Right kidney (tissue), 1 donor: ENCODE results near the gene JPT2.

ENCODE experiments used
- DNase-seq: peaks from one replicate; pipeline ENCODE4 v3.0.0-alpha.2; 2016

The JPT2 gene

DNA sequence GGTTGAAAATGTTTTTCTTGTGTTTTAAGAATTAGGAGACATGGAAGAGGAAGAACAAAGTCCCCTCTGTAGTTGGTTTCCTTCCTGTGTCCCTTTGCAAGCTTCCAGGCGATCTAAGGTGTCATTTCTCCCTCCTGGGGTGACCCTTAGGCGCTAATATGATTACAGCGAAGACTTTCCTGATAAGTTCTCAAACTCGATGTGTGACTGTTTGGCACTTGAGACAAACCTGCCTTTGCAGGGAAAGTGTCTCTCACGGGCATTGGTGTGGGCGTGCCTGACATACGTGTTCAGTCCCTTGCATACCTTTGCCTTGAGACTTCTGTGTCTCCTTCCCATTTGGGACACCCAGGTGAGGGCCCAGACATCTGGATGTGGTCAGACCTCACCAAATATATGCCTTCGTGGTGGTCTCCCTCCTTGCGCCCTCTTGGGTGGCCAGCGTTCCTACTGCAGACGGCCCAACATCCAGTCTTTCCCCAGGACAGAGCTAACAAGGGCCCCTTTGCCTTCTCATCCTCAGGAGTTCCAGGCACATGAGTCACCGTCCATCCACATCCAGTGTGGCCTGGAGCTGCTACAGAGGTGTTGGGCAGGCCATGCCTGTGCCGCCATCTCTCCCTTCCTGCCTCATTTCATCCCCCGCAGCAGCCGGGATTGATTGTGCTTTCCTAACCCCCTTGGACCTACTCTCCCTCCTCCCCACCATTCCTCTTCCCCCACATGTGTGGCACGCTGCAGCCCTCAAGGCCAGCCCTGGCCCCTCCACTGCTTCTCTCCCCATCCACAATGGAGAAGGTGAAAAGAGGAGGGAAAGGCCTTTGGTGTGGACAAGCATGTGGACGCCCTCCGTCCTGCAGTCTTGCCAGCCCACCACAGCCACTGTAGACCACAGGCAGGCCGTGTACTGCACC is 3.1 kb upstream of the JPT2 start:
- no peak for DNase-seq

DNA sequence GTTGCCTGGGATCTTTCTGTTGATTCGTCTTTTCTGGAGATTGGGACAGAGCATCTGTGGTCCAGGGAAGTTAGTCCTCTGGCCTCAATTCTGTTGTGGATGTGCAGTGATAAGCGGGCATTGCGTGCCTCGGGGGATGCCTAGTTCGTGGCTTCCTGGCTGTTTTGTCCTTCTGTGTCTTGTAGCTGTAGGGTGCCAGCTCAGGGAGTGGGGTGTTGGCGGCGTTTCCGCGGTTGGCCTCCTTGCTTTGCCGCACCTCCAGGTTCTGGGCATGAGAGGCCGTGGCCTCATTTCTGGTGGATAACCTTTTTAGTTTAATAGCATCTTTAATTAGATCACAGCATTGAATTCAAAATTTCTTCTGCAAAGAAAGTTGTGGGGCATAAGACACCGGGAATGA is 1.4 kb upstream of the JPT2 start:
- DNase-seq = no peak

DNA sequence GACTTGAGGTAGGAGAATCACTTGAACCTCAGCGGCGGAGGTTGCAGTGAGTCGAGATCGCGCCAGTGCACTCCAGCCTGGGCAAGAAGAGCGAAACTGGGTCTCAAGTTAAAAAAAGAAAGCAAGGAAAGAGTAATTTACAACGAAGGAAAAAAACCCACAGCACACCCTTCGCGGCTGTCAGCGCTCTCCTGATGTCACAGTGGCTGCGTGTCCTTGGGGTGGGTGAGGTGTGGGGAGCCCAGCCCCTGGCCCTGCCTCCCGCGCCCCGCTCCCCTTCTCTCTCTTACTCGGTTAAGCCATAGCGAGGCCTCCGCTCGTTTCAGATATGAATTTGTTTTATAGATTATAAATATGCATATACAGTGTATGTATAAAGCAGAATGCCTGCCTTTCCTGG is 740 bp upstream of the JPT2 start:
- no peak for DNase-seq

DNA sequence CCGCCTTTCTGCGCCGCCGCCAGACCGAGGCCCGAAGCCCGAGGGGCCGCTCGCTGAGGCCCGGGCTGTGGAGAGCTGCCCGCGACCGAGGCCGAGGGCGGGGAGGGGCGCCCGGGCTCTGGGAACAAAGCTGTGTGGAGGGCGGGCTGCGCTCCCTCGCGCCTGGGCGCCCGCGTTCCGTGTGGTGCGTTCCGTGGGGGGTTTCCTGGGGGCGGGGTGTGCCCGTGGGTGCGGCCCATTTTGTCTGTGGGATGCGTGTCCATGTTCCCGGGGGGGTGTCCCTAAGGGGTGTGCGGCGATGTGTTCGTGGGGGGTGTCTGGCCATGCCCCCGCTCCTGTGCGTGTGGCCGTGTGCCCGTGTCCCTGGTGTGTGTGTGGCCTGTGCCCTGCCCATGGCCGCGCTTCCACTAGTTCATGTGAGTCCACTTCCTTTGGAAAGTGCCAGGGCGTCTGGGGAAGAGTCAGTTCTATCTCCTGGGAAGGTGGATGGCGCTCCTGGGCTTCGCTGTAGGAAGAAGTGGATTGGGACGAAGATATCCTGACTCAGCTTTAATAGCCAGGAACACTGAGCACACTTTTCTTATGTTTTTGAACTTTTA is 520 bp downstream of the JPT2 start:
- DNase-seq = peak; percentile 63

DNA sequence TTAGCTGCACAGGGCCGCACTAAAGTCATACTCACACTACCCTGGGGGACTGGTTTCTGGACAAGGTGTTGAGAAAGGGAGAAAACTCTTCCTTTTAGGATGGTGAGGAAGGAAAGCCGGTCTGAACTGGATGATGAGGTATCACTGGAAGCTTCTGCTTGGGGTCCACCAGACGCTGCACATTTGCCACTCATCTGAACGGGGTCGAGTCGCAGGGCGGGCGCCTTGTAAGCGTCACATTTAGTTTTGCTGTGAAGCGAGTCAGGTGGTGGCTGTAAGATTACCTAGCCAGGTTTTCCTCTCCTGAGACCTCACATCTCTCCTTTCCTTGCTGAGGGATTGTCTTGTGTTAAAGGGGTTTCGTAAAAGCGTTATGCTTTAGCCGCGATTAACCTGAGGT is 2.3 kb downstream of the JPT2 start:
- DNase-seq = no peak

DNA sequence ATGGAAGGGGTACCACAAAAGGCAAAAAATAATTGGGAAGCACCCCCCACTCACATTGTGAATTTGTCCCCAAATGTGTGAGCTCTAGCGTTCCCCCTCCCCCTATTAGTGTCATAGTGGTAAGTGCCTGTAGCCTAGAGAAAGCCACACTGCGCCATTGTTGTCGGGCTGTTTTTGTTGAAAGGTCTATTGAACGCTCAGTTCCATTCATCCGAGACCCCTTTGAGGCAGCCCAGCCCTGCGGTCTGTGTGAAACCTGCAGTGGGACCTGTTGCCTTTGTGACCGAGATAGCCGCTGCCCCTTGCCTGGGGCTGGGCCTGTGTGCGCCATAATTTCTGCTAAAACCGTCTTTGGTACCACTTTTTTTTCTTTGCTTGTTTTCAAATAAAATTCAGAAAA is 3.0 kb downstream of the JPT2 start:
- no peak for DNase-seq

DNA sequence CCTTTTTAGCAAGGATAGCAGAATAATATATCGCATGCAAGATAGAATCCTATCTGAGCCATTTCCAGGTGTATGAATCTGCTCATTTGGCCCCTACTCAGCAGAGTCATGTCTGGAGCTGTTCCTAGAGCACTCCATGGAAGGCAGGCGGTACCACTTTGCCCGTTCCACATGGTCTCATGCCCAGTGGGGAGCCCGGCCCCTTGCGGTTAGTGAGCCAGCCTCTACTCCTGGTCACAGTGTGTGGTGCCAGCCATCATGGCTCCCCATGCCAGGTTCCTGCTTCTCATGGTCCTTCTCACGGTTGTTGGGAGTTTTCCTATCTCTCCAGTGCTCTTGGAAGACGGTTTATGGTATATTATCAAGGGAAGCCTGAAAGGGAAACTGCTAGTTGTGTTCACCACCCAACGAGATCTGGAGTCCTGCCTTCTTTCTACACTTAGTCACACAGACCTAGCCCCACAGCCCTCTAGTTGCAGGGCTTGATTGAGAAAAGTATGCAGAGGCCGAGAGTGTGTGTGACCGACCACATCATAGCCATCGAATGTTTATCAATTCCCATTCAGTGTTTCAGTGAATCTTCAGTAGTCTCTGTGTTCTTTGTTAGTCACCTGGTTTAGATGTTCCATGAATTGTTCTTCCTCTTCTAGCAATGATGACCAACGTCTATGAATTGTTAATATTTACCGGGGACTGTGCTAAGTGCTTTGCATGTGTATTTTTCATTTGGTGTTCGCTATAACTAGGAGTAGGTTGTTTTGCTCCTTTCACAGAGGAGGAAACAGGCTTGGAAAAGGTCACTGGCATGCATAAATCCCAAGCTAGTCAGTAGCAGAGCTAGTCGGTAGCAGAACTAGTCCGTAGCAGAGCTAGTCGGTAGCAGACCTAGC is 9.6 kb downstream of the JPT2 start:
- no peak for DNase-seq

DNA sequence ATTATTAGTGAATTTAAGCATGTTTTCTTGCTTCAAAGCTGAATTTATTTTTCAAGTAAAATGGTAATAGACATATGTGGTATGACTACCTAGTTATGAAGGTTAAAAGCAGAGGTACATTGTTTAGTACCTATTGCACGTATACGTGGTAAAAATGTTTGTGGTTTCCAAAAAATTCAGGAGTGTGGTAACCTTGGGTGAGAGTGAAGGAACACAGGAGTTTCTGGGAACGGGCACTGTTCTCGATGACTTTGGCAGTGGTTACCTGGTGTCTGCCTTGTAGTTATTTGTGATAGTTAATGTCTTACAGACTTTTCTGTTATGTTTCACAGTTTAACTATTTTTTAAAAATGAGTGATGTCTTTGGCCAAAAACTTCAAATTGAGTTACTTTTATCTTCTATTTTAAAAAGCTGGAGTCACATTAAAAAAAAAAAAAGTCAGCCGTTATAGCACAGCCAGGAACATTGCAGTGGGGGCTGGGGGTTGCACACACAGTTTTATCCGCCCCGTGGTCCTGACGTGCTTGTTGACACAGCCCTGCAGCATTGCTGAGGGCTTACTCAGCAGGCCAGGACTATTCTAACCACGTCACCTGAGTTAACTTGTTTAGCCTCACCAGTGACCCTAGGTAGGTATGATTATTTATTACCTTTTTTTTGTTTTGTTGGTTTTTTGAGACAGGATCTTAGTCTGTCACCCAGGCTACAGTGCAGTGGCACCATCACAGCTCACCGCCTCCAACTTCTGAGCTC is 10.9 kb downstream of the JPT2 start:
- DNase-seq = no peak

DNA sequence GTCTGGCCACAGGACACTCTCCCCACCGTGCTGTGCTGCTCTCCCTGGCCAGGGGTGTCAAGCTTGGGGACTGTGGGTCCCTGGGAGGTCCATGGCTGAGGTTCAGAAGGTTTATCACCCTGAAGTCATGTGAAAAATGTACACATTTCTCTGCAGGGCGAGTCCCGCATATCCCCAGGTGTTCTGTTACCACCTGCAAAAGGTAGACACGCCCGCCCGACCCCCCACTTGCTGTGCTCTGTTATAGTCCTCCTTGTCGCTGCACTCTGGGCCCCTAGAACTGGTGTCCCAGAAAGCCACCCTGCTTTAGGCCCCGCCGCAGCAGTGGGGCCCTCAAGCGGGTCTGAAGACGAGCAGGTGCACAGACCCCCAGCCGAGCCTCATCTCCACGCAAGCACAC is 11.8 kb downstream of the JPT2 start:
- no peak for DNase-seq

DNA sequence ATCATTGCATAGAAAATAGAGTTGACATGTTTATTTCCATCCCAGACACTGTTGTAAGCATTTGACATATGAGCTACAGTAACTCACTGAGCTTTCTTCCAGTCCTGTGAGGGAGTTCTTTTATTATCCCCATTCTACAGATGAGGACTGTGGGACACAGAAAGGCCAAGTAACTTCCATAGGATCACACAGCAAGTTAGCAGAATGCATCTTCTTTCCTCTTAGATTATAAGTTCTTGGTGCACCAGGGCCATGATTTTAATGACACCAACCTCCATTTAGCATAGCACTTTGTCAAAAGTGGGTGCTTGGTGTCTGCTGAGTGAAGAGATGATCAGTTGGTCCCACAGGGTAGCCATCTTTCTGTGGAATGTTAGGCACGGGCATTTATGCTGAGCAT is 12.7 kb downstream of the JPT2 start:
- no peak for DNase-seq

DNA sequence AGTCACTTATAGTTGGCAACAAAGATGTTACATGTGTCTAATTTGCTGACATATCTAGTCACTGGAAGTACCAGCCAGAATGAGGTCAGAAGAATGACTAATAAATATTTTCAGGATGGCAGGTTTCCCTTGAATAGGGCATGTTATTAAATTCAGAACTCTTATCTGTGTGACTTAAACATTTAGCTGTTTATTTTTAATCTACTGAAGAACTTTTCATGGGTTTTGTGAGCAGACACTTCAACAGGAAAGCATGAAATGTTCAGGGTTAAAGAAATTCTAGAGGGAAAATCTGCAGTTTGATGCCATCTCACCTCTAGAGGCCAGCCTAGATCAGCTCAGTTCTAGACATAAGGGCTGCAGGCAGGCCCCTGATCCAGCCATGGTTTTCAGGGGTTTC is 13.2 kb downstream of the JPT2 start:
- DNase-seq = no peak

DNA sequence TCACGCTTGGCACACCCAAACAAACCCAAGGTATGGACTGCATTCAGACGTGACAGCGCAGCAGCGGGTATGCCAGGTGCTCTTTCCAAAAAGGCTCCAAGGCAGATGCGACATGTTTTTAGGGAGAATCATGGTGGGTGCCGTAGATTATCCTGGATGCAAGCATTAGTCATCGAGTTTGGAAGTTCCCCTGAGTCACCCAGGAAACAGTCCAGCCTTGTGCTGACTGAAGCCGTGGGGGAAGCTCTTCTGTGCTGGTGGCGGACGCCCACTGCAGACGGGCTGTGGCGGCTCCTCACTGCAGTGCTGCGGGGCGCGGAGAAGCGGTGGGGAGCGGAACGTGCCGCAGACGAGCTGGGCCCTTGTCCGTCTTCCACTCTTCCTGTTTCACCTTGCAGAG is 13.9 kb downstream of the JPT2 start:
- DNase-seq = no peak

DNA sequence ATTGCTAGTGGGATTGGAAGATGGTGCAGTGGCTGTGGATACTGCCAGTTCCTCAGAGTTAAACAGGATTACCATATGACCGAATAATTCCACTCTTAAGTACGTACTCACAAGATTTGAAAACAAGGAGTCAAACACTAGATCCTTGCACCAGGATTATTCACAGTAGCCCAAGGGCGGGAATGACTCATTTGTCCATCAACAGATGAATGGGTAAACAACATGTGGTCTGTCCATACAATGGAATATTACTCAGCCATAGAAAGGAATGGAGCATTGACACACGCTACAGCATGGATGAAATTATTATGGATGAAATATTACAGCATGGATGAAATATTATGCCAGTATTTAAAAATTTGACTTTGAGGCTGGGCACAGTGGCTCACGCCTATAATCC is 18.8 kb downstream of the JPT2 start:
- DNase-seq = no peak

DNA sequence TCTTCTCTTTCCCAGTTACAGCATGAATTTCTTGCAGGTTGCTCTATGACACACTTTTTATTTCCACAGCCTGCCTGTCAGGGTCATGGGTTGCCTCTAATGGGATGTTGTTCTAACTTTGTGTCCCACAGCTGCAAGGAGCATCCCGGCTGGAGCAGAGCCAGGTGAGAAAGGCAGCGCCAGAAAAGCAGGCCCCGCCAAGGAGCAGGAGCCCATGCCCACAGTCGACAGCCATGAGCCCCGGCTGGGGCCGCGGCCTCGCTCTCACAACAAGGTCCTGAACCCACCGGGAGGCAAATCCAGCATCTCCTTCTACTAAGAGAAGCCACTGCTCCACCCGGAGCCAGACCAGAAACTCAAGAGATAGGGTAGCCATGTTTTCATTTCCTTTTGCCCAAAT is 20.6 kb downstream of the JPT2 start:
- DNase-seq = no peak

DNA sequence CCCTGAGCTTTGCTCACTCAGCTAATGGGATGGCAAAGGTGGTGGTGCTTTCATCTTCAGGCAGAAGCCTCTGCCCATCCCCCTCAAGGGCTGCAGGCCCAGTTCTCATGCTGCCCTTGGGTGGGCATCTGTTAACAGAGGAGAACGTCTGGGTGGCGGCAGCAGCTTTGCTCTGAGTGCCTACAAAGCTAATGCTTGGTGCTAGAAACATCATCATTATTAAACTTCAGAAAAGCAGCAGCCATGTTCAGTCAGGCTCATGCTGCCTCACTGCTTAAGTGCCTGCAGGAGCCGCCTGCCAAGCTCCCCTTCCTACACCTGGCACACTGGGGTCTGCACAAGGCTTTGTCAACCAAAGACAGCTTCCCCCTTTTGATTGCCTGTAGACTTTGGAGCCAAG is 22.2 kb downstream of the JPT2 start:
- no peak for DNase-seq

DNA sequence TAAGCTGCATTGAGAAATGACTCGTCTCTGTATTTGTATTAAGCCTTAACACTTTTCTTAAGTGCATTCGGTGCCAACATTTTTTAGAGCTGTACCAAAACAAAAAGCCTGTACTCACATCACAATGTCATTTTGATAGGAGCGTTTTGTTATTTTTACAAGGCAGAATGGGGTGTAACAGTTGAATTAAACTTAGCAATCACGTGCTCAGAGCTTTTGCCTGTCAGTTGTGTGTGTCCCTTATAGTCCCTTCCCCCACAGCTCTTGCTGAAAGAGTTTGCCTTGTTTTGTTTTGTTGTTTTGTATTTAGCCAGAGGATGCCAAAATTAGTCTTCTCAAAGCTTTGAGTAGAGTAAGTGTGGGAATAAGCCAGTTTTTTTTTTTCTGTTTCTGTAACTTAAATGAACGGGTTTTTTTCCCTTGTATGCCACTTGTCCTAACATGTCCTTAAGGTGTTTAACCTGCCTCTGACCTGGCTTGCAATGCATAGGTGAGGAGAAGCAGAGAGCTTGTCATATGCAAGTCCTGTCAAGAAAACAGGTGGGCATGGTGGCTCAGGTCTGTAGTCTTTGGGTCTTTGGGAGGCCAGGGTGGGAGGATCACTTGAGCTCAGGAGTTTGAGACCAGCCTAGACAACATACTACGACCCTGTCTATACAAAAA is 23.3 kb downstream of the JPT2 start:
- DNase-seq = no peak

DNA sequence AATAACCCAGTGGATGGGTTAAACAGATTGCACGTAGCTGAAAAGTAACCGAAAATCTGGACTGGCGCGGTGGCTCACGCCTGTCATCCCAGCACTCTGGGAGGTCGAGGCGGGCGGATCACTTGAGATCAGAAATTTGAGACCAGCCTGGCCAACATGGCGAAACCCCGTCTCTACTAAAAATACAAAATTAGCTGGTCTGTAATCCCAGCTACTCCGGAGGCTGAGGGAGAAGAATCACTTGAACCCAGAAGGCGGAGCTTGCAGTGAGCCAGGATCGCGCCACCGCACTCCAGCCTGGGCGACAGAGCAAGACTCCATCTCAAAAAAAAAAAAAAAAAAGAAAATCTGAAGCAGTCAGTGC is 27.2 kb downstream of the JPT2 start:
- peak; percentile 49 for DNase-seq

DNA sequence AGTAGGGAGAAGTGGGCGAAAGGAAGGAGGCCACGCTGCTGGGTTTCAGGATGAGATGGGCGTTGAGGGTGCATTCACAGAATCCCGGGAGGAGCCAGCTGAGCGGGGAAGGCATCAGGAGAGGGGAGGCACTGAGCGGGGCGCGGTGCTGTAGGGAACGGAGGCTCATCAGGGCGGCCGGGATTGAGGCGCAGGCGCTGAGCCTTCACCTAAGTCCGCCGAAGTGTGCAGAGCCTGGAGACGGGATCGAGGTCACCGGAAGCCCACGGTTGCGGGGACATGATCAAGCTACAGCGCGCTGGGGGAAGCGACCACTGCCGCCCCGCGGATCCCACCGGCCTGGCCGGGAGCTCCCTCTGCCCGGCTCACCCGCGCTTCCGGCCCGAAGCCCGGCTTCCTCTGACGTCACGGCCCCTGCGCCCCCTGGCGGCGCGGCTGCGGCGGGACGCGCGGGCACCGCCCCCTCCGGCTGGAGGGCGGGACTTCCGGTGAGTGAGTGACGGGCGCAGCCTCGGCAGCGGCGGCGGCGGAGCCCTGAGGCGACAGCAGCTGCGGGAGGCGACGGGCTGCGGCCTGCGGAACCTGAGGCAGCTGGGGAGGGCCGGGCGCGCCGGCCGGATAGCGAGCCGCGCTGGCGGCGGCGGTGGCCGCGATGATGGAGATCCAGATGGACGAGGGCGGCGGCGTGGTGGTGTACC is 27.8 kb downstream of the JPT2 start, which contains the start of gene MAPK8IP3:
TSS of gene MAPK8IP3 (plus strand) at position 508 of the 698 bp plus-strand sequence. CDS start at position 653, 145 bp downstream.
- peak; percentile 100 for DNase-seq

DNA sequence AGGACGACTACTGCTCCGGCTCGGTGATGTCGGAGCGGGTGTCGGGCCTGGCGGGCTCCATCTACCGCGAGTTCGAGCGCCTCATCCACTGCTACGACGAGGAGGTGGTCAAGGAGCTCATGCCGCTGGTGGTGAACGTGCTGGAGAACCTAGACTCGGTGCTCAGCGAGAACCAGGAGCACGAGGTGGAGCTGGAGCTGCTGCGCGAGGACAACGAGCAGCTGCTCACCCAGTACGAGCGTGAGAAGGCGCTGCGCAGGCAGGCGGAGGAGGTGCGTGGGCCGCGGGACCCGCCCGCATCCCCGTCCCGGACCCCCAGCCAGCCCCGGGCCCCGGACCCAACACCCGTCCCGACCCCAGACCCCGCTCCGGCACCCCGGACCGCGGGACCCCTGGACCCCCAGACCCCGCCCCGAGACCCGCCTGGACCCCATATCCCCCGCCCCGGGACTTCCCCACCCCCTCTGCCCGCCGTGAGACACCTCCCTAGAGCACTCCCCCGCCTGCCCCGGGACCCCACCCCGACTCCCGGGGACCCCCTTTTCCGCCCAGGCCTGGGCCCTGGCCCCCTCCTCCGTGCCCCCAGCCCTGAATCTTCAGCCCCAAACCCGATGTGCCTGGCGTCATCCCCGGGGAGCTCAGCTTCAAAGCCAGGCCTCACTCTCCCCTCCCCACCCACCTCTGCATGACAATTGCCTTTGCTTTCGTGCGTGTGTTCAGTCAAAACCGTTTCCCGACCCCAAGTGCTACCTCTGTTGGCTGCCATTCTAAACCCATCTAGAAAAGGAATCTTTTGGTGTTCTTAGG is 28.5 kb downstream of the JPT2 start:
- DNase-seq = peak; percentile 35

DNA sequence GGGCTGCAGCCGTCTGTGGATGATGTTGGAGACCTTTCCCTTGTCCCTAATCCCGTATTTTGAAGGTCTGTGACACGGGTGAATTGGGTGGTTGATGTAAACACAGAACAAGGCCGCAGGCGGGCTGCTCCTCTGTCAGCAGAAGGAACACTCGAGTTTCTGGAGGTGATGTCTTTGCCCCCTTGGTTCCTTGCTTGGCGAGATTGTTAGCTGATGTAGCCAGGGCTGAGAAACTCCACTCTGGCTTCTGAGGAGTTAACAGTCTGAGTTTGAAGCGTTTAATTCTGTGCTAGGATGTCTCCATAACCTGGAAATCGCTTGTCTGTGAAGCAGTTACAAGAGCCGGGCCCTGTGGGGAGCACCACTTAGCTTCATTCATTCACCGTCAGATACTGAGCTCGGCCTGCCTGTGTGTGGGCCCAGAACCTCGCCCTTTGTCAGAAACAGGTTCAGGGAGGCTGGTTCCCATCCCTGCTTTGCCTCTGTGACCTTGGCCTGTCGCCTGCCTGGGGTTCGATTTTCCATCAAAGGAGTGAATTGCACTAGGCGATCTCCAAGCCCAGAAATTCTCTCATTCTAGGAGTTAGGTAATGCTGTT is 29.2 kb downstream of the JPT2 start:
- DNase-seq = peak; percentile 16
